PC-3 (cell line): Measurements from ENCODE around the gene SIRPB2. TPM values are rescaled to one million over a fixed set of nuclear protein-coding genes. Genes with fewer than 3 reads are reported as not detected.
A peak's percentile ranks its signal among the peaks of the same experiment; 100 is the strongest.

ENCODE experiments used
- ATAC-seq: fragments of 200-7000 bp; cut with Tn5 transposase; 2 replicates; pipeline ENCODE4 v1.9.1; 2020; ENCODE audit warnings: mild to moderate bottlenecking, moderate library complexity
- BruUV-seq: library from RNA; stranded (reverse); fragments of 400-500 nt; replicated peaks from 2 replicates; lab custom pipeline; 2021; lab: Mats Ljungman, UMichigan
- CTCF ChIA-PET: fragments of 300-600 bp; sonication (Branson Sonifier 250); formaldehyde crosslinking; loops from one replicate; lab custom pipeline; 2022; ENCODE audit warnings: antibody characterized with exemption; lab: Charles Lee
- POLR2A ChIA-PET: fragments of 300-600 bp; sonication (Branson Sonifier 250); formaldehyde crosslinking; loops from one replicate; lab custom pipeline; 2022; ENCODE audit warnings: antibody characterized with exemption; ENCODE audit not compliant: unreplicated experiment; lab: Charles Lee
- DNase-seq: peaks from one replicate; pipeline ENCODE4 v3.0.0-alpha.2; 2015
- H2AFZ ChIP-seq: fragments of 300-600 bp; sonication (generic); 2 replicates; pipeline ENCODE4 v1.6.0; 2016; ENCODE audit warnings: antibody characterized with exemption, low read length
- H3F3A ChIP-seq: fragments of 300-600 bp; sonication (generic); one replicate; pipeline ENCODE4 v1.6.0; 2017; ENCODE audit warnings: antibody characterized with exemption, low read length, control low read depth, mild to moderate bottlenecking; ENCODE audit not compliant: unreplicated experiment
- H3K27ac ChIP-seq: fragments of 300-600 bp; sonication (generic); 2 replicates; pipeline ENCODE4 v1.5.1; 2016; ENCODE audit warnings: mild to moderate bottlenecking, low read length
- H3K27me3 ChIP-seq: fragments of 300-600 bp; sonication (generic); 2 replicates; pipeline ENCODE4 v1.6.1; 2016; ENCODE audit warnings: low read length, mixed read lengths
- H3K36me3 ChIP-seq: fragments of 300-600 bp; sonication (generic); 2 replicates; pipeline ENCODE4 v1.6.1; 2016; ENCODE audit warnings: low read depth, mixed run types, low read length, mixed read lengths
- H3K4me1 ChIP-seq: fragments of 300-600 bp; sonication (generic); 2 replicates; pipeline ENCODE4 v1.5.1; 2016; ENCODE audit warnings: low read length; ENCODE audit not compliant: insufficient read depth
- H3K4me2 ChIP-seq: fragments of 300-600 bp; sonication (generic); 2 replicates; pipeline ENCODE4 v1.6.0; 2016; ENCODE audit warnings: low read length
- H3K4me3 ChIP-seq: fragments of 300-600 bp; sonication (generic); 2 replicates; pipeline ENCODE4 v1.5.1; 2016; ENCODE audit warnings: mild to moderate bottlenecking, low read length, mixed read lengths
- H3K79me2 ChIP-seq: fragments of 300-600 bp; sonication (generic); 2 replicates; pipeline ENCODE4 v1.6.1; 2017; ENCODE audit warnings: low read length, mixed read lengths
- H3K9ac ChIP-seq: fragments of 300-600 bp; sonication (generic); 2 replicates; pipeline ENCODE4 v1.6.0; 2016; ENCODE audit warnings: mild to moderate bottlenecking, low read length
- H3K9me2 ChIP-seq: fragments of 300-600 bp; sonication (generic); replicated peaks from 2 replicates; pipeline ENCODE4 v1.6.1; 2016; ENCODE audit warnings: mixed run types, low read length, mixed read lengths
- H3K9me3 ChIP-seq: fragments of 300-600 bp; sonication (generic); 2 replicates; pipeline ENCODE4 v1.6.1; 2016; ENCODE audit warnings: low read length, mixed read lengths
- H4K20me1 ChIP-seq: fragments of 300-600 bp; sonication (generic); 2 replicates; pipeline ENCODE4 v1.6.1; 2016; ENCODE audit warnings: low read length, mixed read lengths
- EZH2 ChIP-seq: fragments of 300-600 bp; sonication (generic); IDR thresholded peaks from one replicate; pipeline ENCODE4 v1.6.1; 2017; ENCODE audit warnings: antibody characterized with exemption, mild to moderate bottlenecking, low read length; ENCODE audit not compliant: unreplicated experiment
- EZH2phosphoT487 ChIP-seq: fragments of 300-600 bp; sonication (generic); IDR thresholded peaks from 2 replicates; pipeline ENCODE4 v1.6.1; 2018; ENCODE audit warnings: mild to moderate bottlenecking, antibody characterized with exemption, low read length, borderline replicate concordance
- intact Hi-C: fragments of 100-400 bp; cut with micrococcal nuclease; formaldehyde crosslinking; loops from 2 replicates; pipeline ENCODE4 v1.9.0; 2023
- total RNA-seq: library from RNA; depleted of rRNA; stranded (reverse); fragments of >200 nt; gene quantifications from 2 replicates; pipeline ENCODE4 v1.2.3, GENCODE V29; 2014
- TF ChIP-seq, protein P1 (sequence below): fragments of 300-600 bp; sonication (generic); conservative IDR thresholded peaks from 2 replicates; pipeline ENCODE4 v1.5.1; 2017; ENCODE audit warnings: antibody characterized with exemption, low read depth, mild to moderate bottlenecking, low read length

SIRPB2 gene
- total RNA-seq, 1 experiment from 2014 or later = 2.1 TPM

DNA sequence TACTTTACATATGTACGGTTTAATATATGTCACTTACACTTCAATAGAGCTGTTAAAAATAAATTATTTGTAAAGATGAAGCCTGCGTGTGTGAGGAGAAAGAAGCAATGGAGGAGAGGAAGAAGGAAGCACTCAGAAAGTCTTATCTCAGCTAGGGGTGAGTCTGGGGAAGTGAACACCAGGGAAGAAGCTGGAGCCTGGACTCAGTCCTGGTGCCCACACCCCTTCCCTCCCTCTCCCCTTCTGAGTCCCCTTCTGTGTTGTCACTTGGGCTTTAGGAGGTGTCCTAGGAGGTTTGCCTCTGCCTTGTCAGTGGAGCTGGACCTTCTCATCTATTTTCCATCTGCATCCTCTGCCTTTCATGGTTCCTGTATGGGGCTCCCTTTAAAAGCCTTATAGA, 1.9 kb downstream of the SIRPB2 start:
- ATAC-seq (no peak), DNase-seq (no peak)
- ChIA-PET POLR2A (interaction anchor here (0.6 kb wide), 1 partner anchor 20 kb away, joined by 5 read pairs; no protein-coding TSS in a partner anchor), CTCF (interaction anchor here (1.3 kb wide), 1 partner anchor 14 kb away, joined by 6 read pairs; no protein-coding TSS in a partner anchor)
- H3K9me2 ChIP-seq = no peaks in the 10 kb centered on the region
- H4K20me1 ChIP-seq = no peaks in the 10 kb centered on the region
- no peaks in the 10 kb centered on the region for H3K79me2 ChIP-seq
- H3K36me3 ChIP-seq = no peaks in the 10 kb centered on the region
- H3K4me1 ChIP-seq = peaks cover 44% of the 10 kb centered on the region
- H3K27ac ChIP-seq = peak overlapping the region; percentile 45
- no peak overlapping the region for H3K9ac ChIP-seq
- H3K4me3 ChIP-seq = 0 out of 2 replicates have a peak overlapping the region, but pooled peaks have one; percentile 2
- no peaks in the 10 kb centered on the region for H3K27me3 ChIP-seq
- intact Hi-C loops = no loop called here
- no TSS peak for BruUV-seq
- no peak for TF ChIP-seq EZH2phosphoT487
- TF ChIP-seq, protein P1, sequence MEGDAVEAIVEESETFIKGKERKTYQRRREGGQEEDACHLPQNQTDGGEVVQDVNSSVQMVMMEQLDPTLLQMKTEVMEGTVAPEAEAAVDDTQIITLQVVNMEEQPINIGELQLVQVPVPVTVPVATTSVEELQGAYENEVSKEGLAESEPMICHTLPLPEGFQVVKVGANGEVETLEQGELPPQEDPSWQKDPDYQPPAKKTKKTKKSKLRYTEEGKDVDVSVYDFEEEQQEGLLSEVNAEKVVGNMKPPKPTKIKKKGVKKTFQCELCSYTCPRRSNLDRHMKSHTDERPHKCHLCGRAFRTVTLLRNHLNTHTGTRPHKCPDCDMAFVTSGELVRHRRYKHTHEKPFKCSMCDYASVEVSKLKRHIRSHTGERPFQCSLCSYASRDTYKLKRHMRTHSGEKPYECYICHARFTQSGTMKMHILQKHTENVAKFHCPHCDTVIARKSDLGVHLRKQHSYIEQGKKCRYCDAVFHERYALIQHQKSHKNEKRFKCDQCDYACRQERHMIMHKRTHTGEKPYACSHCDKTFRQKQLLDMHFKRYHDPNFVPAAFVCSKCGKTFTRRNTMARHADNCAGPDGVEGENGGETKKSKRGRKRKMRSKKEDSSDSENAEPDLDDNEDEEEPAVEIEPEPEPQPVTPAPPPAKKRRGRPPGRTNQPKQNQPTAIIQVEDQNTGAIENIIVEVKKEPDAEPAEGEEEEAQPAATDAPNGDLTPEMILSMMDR = no peak
- TF ChIP-seq EZH2 = no peak
- no peaks in the 10 kb centered on the region for H3K9me3 ChIP-seq
- H2AFZ ChIP-seq = peak overlapping the region; percentile 16; the same call in 1 of the 2 replicates
- peak overlapping the region; percentile 28 for H3K4me2 ChIP-seq
- peaks cover 3% of the 10 kb centered on the region for H3F3A ChIP-seq

DNA sequence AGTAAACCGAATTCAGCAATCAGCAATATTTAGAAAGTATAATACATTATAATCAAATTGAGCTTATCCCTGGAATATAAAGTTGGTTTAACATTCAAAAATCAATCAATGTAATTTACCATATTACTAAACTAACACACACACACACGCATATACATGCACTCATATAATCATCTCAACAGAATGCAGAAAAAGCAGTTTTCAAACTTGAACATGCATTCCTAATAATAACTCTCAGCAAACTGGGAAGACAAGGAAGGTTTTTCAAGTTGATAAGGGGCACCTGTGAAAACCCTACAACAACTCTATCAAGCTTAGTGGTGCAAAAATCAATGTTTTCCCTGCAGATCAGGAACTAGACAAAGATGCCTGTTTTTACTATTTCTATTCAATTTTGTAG, 4.7 kb downstream of the SIRPB2 start:
- no peaks in the 10 kb centered on the region for H3K27me3 ChIP-seq
- BruUV-seq = no TSS peak
- ChIA-PET POLR2A (no interaction called here), CTCF (interaction anchor here (0.6 to 0.7 kb wide), 2 partner anchors 17 to 631 kb away, joined by 3 to 4 read pairs; no protein-coding TSS in a partner anchor)
- ATAC-seq = no peak
- H2AFZ ChIP-seq = no peak overlapping the region
- H3K9me3 ChIP-seq = no peaks in the 10 kb centered on the region
- H3K4me2 ChIP-seq = no peak overlapping the region
- DNase-seq = no peak
- H3F3A ChIP-seq = peaks cover 12% of the 10 kb centered on the region
- H4K20me1 ChIP-seq = no peaks in the 10 kb centered on the region
- H3K9me2 ChIP-seq = no peaks in the 10 kb centered on the region
- TF ChIP-seq, protein P1 = no peak
- H3K27ac ChIP-seq = no peak overlapping the region
- no peak overlapping the region for H3K9ac ChIP-seq
- no peaks in the 10 kb centered on the region for H3K36me3 ChIP-seq
- intact Hi-C loops = no loop called here
- no peaks in the 10 kb centered on the region for H3K79me2 ChIP-seq
- peaks cover 50% of the 10 kb centered on the region for H3K4me1 ChIP-seq
- no peak overlapping the region for H3K4me3 ChIP-seq

DNA sequence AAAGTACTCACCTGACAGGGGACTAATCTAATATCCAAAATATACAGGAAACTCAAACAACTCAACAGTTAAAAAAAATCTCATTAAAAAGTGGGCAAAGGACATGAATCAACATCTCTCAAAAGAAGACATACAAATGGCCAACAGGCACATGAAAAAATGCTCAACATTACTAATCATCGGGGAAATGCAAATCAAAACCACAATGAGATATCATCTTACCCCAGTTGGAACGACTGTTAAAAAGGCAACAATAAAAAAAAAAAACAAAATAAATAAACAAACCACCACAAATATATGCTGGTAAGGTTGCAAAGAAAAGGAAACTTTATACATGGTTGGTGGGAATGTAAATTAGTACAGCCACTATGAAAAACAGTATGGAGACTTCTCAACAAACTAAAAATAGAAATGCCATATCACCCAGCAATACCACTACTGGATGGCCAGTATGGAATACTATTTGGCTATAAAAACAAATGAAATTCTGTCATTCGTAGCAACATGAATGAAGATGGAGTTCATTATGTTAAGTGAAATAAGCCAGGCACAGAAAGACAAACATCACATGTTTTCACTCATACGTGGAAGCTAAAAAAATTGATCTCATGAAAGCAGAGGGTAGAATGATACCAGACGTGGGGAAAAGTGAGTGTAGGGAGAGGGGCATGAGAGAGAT, 6.6 kb downstream of the SIRPB2 start:
- no TSS peak for BruUV-seq
- H3K9me3 ChIP-seq = no peaks in the 10 kb centered on the region
- H4K20me1 ChIP-seq = no peaks in the 10 kb centered on the region
- peak overlapping the region; percentile 55 for H3K4me2 ChIP-seq
- H3K9ac ChIP-seq = no peak overlapping the region
- no peaks in the 10 kb centered on the region for H3K36me3 ChIP-seq
- intact Hi-C loops = loop anchor here (1.0 kb wide), 1 partner anchor 19 kb away; no protein-coding TSS in a partner anchor
- H3K27me3 ChIP-seq = no peaks in the 10 kb centered on the region
- CTCF ChIA-PET = interaction anchor here (0.5 to 1.2 kb wide), 2 partner anchors 19 to 182 kb away, joined by 3 to 5 read pairs; no protein-coding TSS in a partner anchor
- peak; percentile 87 for DNase-seq
- peak overlapping the region; percentile 39 for H3K27ac ChIP-seq
- ATAC-seq = peak; percentile 88
- peaks cover 12% of the 10 kb centered on the region for H3F3A ChIP-seq
- no peak overlapping the region for H2AFZ ChIP-seq
- TF ChIP-seq, protein P1 = no peak
- TF ChIP-seq EZH2phosphoT487 (no peak), EZH2 (no peak)
- POLR2A ChIA-PET = no interaction called here
- H3K4me3 ChIP-seq = no peak overlapping the region
- peaks cover 33% of the 10 kb centered on the region for H3K4me1 ChIP-seq
- no peaks in the 10 kb centered on the region for H3K9me2 ChIP-seq
- no peaks in the 10 kb centered on the region for H3K79me2 ChIP-seq
